Measurements from ENCODE around the gene TMEM183A. TPM values are rescaled to one million over a fixed set of nuclear protein-coding genes. Genes with fewer than 3 reads are reported as not detected.
A peak's percentile ranks its signal among the peaks of the same experiment; 100 is the strongest.

The TMEM183A gene
- total RNA-seq, 1 donor from 2014 or later: 81.9 TPM

GRCh38 chr1:203026031-203026665 lies 19.0 kb downstream of the TMEM183A start, which contains the start of gene PPFIA4:
PPFIA4 (plus strand) TSS chr1:203026491; CDS start chr1:203039009, 12,518 bp downstream.
- no peaks in the 10 kb centered on the region for H3K36me3 ChIP-seq (ENCODE audit: control insufficient read depth, insufficient read depth, low read length)
- no peak for TF ChIP-seq CTCF (IDR thresholded peaks at IDR 0.05; ENCODE audit: insufficient read depth, low read length, poor library complexity, severe bottlenecking)
- peak; percentile 31 for DNase-seq (ENCODE audit: low read depth)
- peaks cover 14% of the 10 kb centered on the region for H3K27me3 ChIP-seq (ENCODE audit: control insufficient read depth, insufficient read depth, low read length)
- H3K4me3 ChIP-seq (ENCODE audit: low read depth, low read length): peak within 1 kb of the TSS; percentile 76

GRCh38 chr1:203026666-203027663 lies 19.8 kb downstream of the TMEM183A start:
- no peak for TF ChIP-seq CTCF (IDR thresholded peaks at IDR 0.05; ENCODE audit: insufficient read depth, low read length, poor library complexity, severe bottlenecking)
- peak overlapping the region; percentile 76 for H3K4me3 ChIP-seq (ENCODE audit: low read depth, low read length)
- H3K36me3 ChIP-seq (ENCODE audit: control insufficient read depth, insufficient read depth, low read length): no peaks in the 10 kb centered on the region
- DNase-seq (ENCODE audit: low read depth): no peak
- H3K27me3 ChIP-seq (ENCODE audit: control insufficient read depth, insufficient read depth, low read length): peaks cover 14% of the 10 kb centered on the region

- Histone ChIP-seq H3K27me3 (ENCODE audit: control insufficient read depth, insufficient read depth, low read length) (peaks cover 14% of the 10 kb centered on the region), H3K4me3 (ENCODE audit: low read depth, low read length) (no peak overlapping the region), H3K36me3 (ENCODE audit: control insufficient read depth, insufficient read depth, low read length) (no peaks in the 10 kb centered on the region)
- no peak for TF ChIP-seq CTCF (IDR thresholded peaks at IDR 0.05; ENCODE audit: insufficient read depth, low read length, poor library complexity, severe bottlenecking)
- DNase-seq (ENCODE audit: low read depth): no peak
These were observed 21.1 kb downstream of the TMEM183A start for GRCh38 chr1:203028067-203028783.

GRCh38 chr1:203028784-203029553 lies 21.8 kb downstream of the TMEM183A start:
- DNase-seq (ENCODE audit: low read depth): no peak
- H3K36me3 ChIP-seq (ENCODE audit: control insufficient read depth, insufficient read depth, low read length): no peaks in the 10 kb centered on the region
- H3K4me3 ChIP-seq (ENCODE audit: low read depth, low read length): no peak overlapping the region
- peaks cover 14% of the 10 kb centered on the region for H3K27me3 ChIP-seq (ENCODE audit: control insufficient read depth, insufficient read depth, low read length)
- TF ChIP-seq CTCF (IDR thresholded peaks at IDR 0.05; ENCODE audit: insufficient read depth, low read length, poor library complexity, severe bottlenecking): no peak

- Histone ChIP-seq H3K36me3 (ENCODE audit: control insufficient read depth, insufficient read depth, low read length) (no peaks in the 10 kb centered on the region), H3K4me3 (ENCODE audit: low read depth, low read length) (no peak overlapping the region), H3K27me3 (ENCODE audit: control insufficient read depth, insufficient read depth, low read length) (peaks cover 14% of the 10 kb centered on the region)
- no peak for TF ChIP-seq CTCF (IDR thresholded peaks at IDR 0.05; ENCODE audit: insufficient read depth, low read length, poor library complexity, severe bottlenecking)
- DNase-seq (ENCODE audit: low read depth): no peak
These were observed 24.3 kb downstream of the TMEM183A start for GRCh38 chr1:203031467-203031866.

Data from kidney epithelial cell (primary cell).